Right atrium auricular region (tissue), 2 donors: Measurements from ENCODE around the gene INVS. TPM values are rescaled to one million over a fixed set of nuclear protein-coding genes. Genes with fewer than 3 reads are reported as not detected.
A peak's percentile ranks its signal among the peaks of the same experiment; 100 is the strongest.
"Not testable (repeated sequence)": the region's sequence is repeated elsewhere in the genome, so short reads cannot be mapped to it uniquely, and the experiment has no call there.

ENCODE experiments used
- DNase-seq: peaks from one replicate; pipeline ENCODE4 v3.0.0-alpha.2; 2019; ENCODE audit warnings: low spot score
- H3K27ac ChIP-seq, 2 donors: fragments of 200-600 bp; sonication (generic); 1 replicate in 1 of 2; 2 replicates in 1 of 2; pipeline ENCODE4 v1.5.1; 2016 to 2019
- H3K27me3 ChIP-seq, 2 donors: fragments of 200-600 bp; sonication (generic); one replicate each; pipeline versions ENCODE4 v1.5.1 to v1.6.0; 2017 to 2019
- H3K36me3 ChIP-seq: fragments of 200-600 bp; sonication (generic); one replicate; pipeline ENCODE4 v1.5.1; 2016
- H3K4me1 ChIP-seq, 2 donors: fragments of 200-600 bp; sonication (generic); one replicate each; pipeline versions ENCODE4 v1.5.1 to v1.6.0; 2017 to 2019
- H3K4me3 ChIP-seq, 2 donors: fragments of 200-600 bp; sonication (generic); 1 replicate in 1 of 2; 2 replicates in 1 of 2; pipeline ENCODE4 v1.5.1; 2017 to 2019; ENCODE audit warnings: mild to moderate bottlenecking in 1 of 2, moderate library complexity in 1 of 2
- H3K9me3 ChIP-seq, 2 donors: fragments of 200-600 bp; sonication (generic); one replicate each; pipeline ENCODE4 v1.5.1; 2019
- total RNA-seq, 2 donors: library from RNA; depleted of rRNA; stranded (reverse); fragments of >200 nt; gene quantifications; one replicate each; pipeline ENCODE4 v1.1.0, GENCODE V29; 2016
- TF ChIP-seq, protein P1 (sequence below), 2 donors: fragments of 200-600 bp; sonication (generic); IDR thresholded peaks; one replicate each; pipeline ENCODE4 v1.5.1; 2019; ENCODE audit warnings: antibody characterized with exemption in 2 of 2

The INVS gene
- total RNA-seq, 2 donors from 2014 or later: 7.8 to 10.1 TPM

DNA sequence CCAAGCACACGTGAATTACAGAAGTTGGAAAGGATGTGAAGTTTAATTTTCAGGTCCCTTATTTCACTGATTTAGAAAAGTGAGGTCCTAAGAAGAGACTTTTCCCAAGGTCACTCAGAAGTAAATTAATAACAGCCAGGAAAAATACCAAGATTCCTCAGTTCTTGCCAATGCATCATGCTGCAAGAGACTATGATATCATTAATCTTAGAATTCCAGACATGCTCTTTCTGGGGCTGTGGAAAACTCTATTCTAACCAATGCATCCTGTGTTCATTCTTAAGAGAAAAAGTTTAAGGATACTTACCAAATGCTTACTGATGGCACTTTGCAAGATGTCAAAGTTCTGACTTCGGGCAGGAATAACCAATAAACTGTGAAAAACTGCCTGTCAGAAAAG is 210.9 kb downstream of the INVS start:
- Histone ChIP-seq H3K4me3 (no peak overlapping the region), H3K27me3 (no peaks in the 10 kb centered on the region), H3K9me3 (no peaks in the 10 kb centered on the region), H3K4me1 (no peaks in the 10 kb centered on the region), H3K27ac (no peak overlapping the region), H3K36me3 (peaks cover 10% of the 10 kb centered on the region)
- DNase-seq: no peak
- TF ChIP-seq, protein P1, sequence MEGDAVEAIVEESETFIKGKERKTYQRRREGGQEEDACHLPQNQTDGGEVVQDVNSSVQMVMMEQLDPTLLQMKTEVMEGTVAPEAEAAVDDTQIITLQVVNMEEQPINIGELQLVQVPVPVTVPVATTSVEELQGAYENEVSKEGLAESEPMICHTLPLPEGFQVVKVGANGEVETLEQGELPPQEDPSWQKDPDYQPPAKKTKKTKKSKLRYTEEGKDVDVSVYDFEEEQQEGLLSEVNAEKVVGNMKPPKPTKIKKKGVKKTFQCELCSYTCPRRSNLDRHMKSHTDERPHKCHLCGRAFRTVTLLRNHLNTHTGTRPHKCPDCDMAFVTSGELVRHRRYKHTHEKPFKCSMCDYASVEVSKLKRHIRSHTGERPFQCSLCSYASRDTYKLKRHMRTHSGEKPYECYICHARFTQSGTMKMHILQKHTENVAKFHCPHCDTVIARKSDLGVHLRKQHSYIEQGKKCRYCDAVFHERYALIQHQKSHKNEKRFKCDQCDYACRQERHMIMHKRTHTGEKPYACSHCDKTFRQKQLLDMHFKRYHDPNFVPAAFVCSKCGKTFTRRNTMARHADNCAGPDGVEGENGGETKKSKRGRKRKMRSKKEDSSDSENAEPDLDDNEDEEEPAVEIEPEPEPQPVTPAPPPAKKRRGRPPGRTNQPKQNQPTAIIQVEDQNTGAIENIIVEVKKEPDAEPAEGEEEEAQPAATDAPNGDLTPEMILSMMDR (IDR thresholded peaks at IDR 0.05): no peak

DNA sequence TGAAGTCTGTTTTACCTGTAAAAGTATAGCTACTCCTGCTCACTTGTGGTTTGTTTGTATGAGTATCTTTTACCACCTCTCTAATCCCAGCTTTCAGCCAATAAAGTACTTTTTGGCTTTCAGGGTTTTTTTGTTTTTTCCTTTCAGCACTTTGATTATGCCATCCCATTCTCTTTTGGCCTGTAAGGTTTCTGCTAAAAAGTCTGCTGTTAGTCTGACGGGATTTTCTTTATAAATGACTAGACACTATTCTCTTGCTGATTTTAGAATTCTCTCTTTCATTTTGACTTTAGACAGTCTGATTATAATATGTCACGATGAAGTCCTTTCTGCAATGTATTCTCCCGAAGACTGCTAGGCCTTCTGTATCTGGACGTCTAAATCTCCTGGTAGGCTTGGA is 216.5 kb downstream of the INVS start:
- H3K36me3 ChIP-seq: no peaks in the 10 kb centered on the region
- no peaks in the 10 kb centered on the region for H3K27me3 ChIP-seq
- no peaks in the 10 kb centered on the region for H3K9me3 ChIP-seq
- H3K27ac ChIP-seq: no peak overlapping the region
- TF ChIP-seq, protein P1 (IDR thresholded peaks at IDR 0.05): no peak
- no peak overlapping the region for H3K4me3 ChIP-seq
- DNase-seq: no peak
- no peaks in the 10 kb centered on the region for H3K4me1 ChIP-seq

DNA sequence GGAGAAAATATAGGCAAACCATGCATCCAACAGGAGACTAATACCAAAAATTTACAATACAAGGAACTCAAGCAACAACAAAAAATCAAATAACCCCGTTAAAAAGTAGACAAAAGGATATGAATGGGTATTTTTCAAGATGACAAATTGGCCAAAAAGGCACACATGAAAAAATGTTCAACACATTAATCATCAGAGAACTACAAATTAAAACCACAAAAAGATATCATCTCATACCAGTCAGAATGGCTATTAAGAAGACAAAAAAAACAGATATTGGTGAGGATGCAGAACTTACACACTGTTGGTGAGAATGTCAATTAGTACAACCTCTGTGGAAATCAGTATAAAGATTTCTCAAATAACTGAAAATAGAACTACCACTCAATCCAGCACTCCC is 218.7 kb downstream of the INVS start:
- H3K27me3 ChIP-seq: no peaks in the 10 kb centered on the region
- H3K9me3 ChIP-seq: no peaks in the 10 kb centered on the region
- no peaks in the 10 kb centered on the region for H3K36me3 ChIP-seq
- H3K4me3 ChIP-seq: no peak overlapping the region
- no peak for DNase-seq
- TF ChIP-seq, protein P1 (IDR thresholded peaks at IDR 0.05): no peak
- no peaks in the 10 kb centered on the region for H3K4me1 ChIP-seq
- H3K27ac ChIP-seq: no peak overlapping the region

DNA sequence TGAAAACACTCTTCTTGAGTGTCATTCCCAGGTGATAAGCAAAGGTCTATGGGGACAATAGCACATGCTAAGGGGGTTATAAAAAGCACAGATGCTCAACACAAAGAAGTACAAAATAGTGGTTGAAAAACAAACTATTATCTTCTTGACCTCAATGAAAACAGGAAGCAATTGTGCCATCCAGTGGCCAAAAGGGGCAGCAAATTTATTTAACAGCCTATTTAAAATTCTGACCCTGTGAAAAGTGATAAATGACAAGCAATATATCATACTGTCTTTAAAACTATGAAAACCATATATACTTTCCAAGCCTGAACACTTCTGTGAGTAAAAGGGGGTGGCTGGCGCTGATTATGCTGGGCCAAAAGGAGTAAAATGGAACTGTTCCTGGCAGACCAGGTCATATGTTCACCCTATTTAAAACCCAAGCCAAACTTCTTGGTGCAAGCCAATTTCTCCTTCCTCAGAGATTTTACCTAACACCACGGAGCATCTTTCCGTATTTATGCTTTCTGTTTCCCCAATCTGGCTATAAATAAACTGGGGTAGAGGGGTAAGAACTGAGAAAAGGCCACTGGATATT is 224.0 kb downstream of the INVS start:
- Histone ChIP-seq H3K27ac (no peak overlapping the region), H3K4me3 (no peak overlapping the region), H3K9me3 (no peaks in the 10 kb centered on the region), H3K36me3 (peaks cover 4% of the 10 kb centered on the region), H3K4me1 (no peaks in the 10 kb centered on the region), H3K27me3 (no peaks in the 10 kb centered on the region)
- TF ChIP-seq, protein P1 (IDR thresholded peaks at IDR 0.05): peak; percentile 62 to 80
- DNase-seq: no peak

DNA sequence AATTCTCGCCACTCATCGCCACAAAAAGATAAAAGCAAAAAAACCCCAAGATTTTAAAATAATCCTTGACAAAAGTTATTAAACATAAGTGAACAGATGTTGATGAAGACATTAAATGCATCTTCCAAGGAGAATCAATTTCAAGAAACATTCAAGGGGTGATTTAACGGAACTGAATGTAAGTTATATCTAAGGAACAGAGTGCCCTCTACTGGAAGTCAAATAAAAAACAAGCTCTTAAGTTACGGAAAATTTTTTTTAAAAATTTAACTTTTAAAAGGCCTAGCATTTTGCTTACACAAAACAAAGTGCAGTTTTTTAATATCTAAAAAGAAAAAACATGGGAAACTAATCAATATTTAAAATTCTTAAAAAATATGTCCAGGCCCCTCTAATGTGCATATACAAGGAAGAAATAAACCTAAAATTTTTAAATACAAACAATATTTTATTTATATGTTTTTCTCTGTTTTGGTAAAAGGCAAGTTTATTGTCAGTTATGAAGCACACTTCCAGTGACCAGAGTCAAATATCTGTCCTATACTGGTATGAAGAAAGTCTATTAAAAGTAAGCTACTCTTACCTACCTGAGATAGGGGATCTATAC is 225.7 kb downstream of the INVS start:
- TF ChIP-seq, protein P1 (IDR thresholded peaks at IDR 0.05): peak in 1 of 2 donors; percentile 66
- no peaks in the 10 kb centered on the region for H3K4me1 ChIP-seq
- no peak overlapping the region for H3K27ac ChIP-seq
- H3K9me3 ChIP-seq: no peaks in the 10 kb centered on the region
- peaks cover 8% of the 10 kb centered on the region for H3K36me3 ChIP-seq
- no peaks in the 10 kb centered on the region for H3K27me3 ChIP-seq
- no peak for DNase-seq
- no peak overlapping the region for H3K4me3 ChIP-seq

DNA sequence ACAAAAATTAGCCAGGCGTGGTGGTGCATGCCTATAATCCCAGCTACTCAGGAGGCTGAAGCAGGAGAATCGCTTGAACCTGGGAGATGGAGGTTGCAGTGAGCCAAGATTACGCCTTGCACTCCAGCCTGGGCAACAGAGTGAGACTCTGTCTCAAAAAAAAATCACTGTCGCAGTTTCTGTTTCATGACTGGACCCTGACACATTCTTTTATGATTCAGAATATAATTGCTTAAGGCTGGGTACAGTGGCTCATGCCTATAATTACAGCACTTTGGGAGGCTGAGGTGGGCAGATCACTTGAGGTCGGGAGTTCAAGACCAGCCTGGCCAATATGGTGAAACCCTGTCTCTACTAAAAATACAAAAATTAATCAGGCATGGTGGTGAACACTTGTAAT is 239.7 kb downstream of the INVS start:
- H3K4me3 ChIP-seq, H3K4me1 ChIP-seq, H3K9me3 ChIP-seq, H3K27ac ChIP-seq, DNase-seq, H3K27me3 ChIP-seq, H3K36me3 ChIP-seq: not testable (repeated sequence)
